GM08714 (cell line): Measurements from ENCODE around the gene SPINDOC.

ENCODE experiments used
- H3K4me3 ChIP-seq: fragments of 200-500 bp; sonication (Bioruptor generic); 2 replicates; pipeline ENCODE4 v1.5.1; 2014; ENCODE audit warnings: mild to moderate bottlenecking, low read length, inconsistent platforms
- ZNF274 ChIP-seq: IDR thresholded peaks from 2 replicates; pipeline ENCODE4 v1.6.1; 2012; ENCODE audit warnings: mild to moderate bottlenecking, low read depth, low read length

Gene SPINDOC

GRCh38 chr11:63813035-63813562 is at the start of gene SPINDOC:
Gene SPINDOC, plus strand, starts transcription at chr11:63813456. Its CDS starts 231 bp downstream, at chr11:63813687.
- TF ChIP-seq ZNF274: no peak

GRCh38 chr11:63763496-63764339 is 49.5 kb upstream of the SPINDOC start:
- H3K4me3 ChIP-seq: no peak overlapping the region
- TF ChIP-seq ZNF274: no peak

More at GRCh38 chr11:63813035-63813562, at the start of gene SPINDOC:
- H3K4me3 ChIP-seq: peak within 1 kb of the TSS; percentile 98

GRCh38 chr11:63764340-63764678 is 48.9 kb upstream of the SPINDOC start:
- TF ChIP-seq ZNF274: no peak

GRCh38 chr11:63764679-63765647 is 48.3 kb upstream of the SPINDOC start:
- no peak overlapping the region for H3K4me3 ChIP-seq
- TF ChIP-seq ZNF274: no peak

More at GRCh38 chr11:63764340-63764678, 48.9 kb upstream of the SPINDOC start:
- no peak overlapping the region for H3K4me3 ChIP-seq

GRCh38 chr11:63765688-63766241 is 47.5 kb upstream of the SPINDOC start:
- no peak for TF ChIP-seq ZNF274
- no peak overlapping the region for H3K4me3 ChIP-seq

- TF ChIP-seq ZNF274: no peak
- H3K4me3 ChIP-seq: no peak overlapping the region
These were observed 46.6 kb upstream of the SPINDOC start for GRCh38 chr11:63766531-63767235.

GRCh38 chr11:63767267-63767564 is 46.0 kb upstream of the SPINDOC start:
- TF ChIP-seq ZNF274: no peak
- H3K4me3 ChIP-seq: peak overlapping the region; percentile 76; the same call in 1 of the 2 replicates

GRCh38 chr11:63767565-63768236 is 45.6 kb upstream of the SPINDOC start:
- no peak for TF ChIP-seq ZNF274
- peak overlapping the region; percentile 76 for H3K4me3 ChIP-seq

- TF ChIP-seq ZNF274: no peak
- peak within 1 kb of the TSS; percentile 76 for H3K4me3 ChIP-seq
These were observed 44.8 kb upstream of the SPINDOC start, which contains the start of gene ZFTA for GRCh38 chr11:63768237-63769041. Gene ZFTA, minus strand, starts transcription at chr11:63768775. Its CDS starts 153 bp downstream, at chr11:63768622.

GRCh38 chr11:63769042-63769713 is 44.1 kb upstream of the SPINDOC start:
- peak overlapping the region; percentile 76; the same call in 1 of the 2 replicates for H3K4me3 ChIP-seq
- TF ChIP-seq ZNF274: no peak

GRCh38 chr11:63769714-63770455 is 43.4 kb upstream of the SPINDOC start:
- no peak for TF ChIP-seq ZNF274
- peak overlapping the region; percentile 76; the same call in 1 of the 2 replicates for H3K4me3 ChIP-seq
